ENCODE results near the gene ATOH1. TPM values are rescaled to one million over a fixed set of nuclear protein-coding genes. Genes with fewer than 3 reads are reported as not detected.
A peak's percentile ranks its signal among the peaks of the same experiment; 100 is the strongest.

Gene ATOH1
- polyA plus RNA-seq, 2 of the 4 experiments (the other 2 are of a cell fraction), result not detected

GRCh38 chr4:93788712-93789111, 39.8 kb upstream of the ATOH1 start:
- ATAC-seq (peak; percentile 54 to 71; a peak in 4 of 6 replicates), FAIRE-seq (no peak)

GRCh38 chr4:93791570-93792195, 36.9 kb upstream of the ATOH1 start:
- ATAC-seq (peak; percentile 70 to 88), DNase-seq (ENCODE audit: low read depth in 1 of 2, low spot score in 1 of 2) (peak; percentile 21 to 44), FAIRE-seq (no peak)
- POLR2A ChIA-PET, result no interaction called here
- Histone ChIP-seq H3K4me1 (no peaks in the 10 kb centered on the region), H3K4me3 (no peak overlapping the region), H3K4me2 (no peak overlapping the region), H3K27ac (no peak overlapping the region), H3K9me3 (no peaks in the 10 kb centered on the region)
- WGBS (ENCODE audit: missing lambda C conversion rate), result 0% methylated on average over 3 of the region's 3 CpGs
- CTCF ChIA-PET, result interaction anchor here (0.6 to 1.4 kb wide), 5 partner anchors 10 to 335 kb away, joined by 3 to 4 read pairs (median 3); no protein-coding TSS in a partner anchor
- TF ChIP-seq ZC3H11A (IDR thresholded peaks at IDR 0.05), result no peak
- TF ChIP-seq MAFK (IDR thresholded peaks at IDR 0.05; ENCODE audit: partially characterized antibody), result no peak
- TF ChIP-seq HDAC2 (IDR thresholded peaks at IDR 0.05), result no peak
- no peak for TF ChIP-seq FOSL2 (IDR thresholded peaks at IDR 0.05)
- no peak for TF ChIP-seq FOSL2 (CRISPR knock-in tag; IDR thresholded peaks at IDR 0.05)
- peak; percentile 79 for TF ChIP-seq CTCF (IDR thresholded peaks at IDR 0.05)
- TF ChIP-seq SMC3 (IDR thresholded peaks at IDR 0.05), result peak; percentile 37; the same call in 2 of the 3 replicates
- TF ChIP-seq RARB (CRISPR knock-in tag; IDR thresholded peaks at IDR 0.05), result no peak
- TF ChIP-seq, protein P1, sequence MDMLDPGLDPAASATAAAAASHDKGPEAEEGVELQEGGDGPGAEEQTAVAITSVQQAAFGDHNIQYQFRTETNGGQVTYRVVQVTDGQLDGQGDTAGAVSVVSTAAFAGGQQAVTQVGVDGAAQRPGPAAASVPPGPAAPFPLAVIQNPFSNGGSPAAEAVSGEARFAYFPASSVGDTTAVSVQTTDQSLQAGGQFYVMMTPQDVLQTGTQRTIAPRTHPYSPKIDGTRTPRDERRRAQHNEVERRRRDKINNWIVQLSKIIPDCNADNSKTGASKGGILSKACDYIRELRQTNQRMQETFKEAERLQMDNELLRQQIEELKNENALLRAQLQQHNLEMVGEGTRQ (IDR thresholded peaks at IDR 0.05), result no peak
- TF ChIP-seq CBX8 (IDR thresholded peaks at IDR 0.05), result no peak
- TF ChIP-seq ESRRA (IDR thresholded peaks at IDR 0.05; ENCODE audit: borderline replicate concordance, low read length), result no peak
- TF ChIP-seq NFE2L2 (conservative IDR thresholded peaks at IDR 0.05; ENCODE audit: low read length), result no peak
- TF ChIP-seq ELK1 (IDR thresholded peaks at IDR 0.05; ENCODE audit: low read depth, low read length), result no peak
- peak; percentile 80 for TF ChIP-seq RAD21 (conservative IDR thresholded peaks at IDR 0.05 in 1 of 2, IDR thresholded peaks at IDR 0.05 in 1 of 2)
- no peak for TF ChIP-seq HMGXB4 (CRISPR knock-in tag; IDR thresholded peaks at IDR 0.05; ENCODE audit: borderline replicate concordance)
- no peak for TF ChIP-seq FOSB (CRISPR knock-in tag; IDR thresholded peaks at IDR 0.05)
- no peak for TF ChIP-seq ZFP36 (IDR thresholded peaks at IDR 0.05; ENCODE audit: borderline replicate concordance, partially characterized antibody)
- TF ChIP-seq SREBF2 (IDR thresholded peaks at IDR 0.05), result no peak
- no peak for TF ChIP-seq JUNB (IDR thresholded peaks at IDR 0.05)
- TF ChIP-seq NPAS2 (CRISPR knock-in tag; IDR thresholded peaks at IDR 0.05; ENCODE audit: borderline replicate concordance), result no peak
- TF ChIP-seq CEBPB (IDR thresholded peaks at IDR 0.05), result no peak
- no peak for TF ChIP-seq PHF8 (IDR thresholded peaks at IDR 0.05; ENCODE audit: borderline replicate concordance, low read depth)

More at GRCh38 chr4:93788712-93789111, 39.8 kb upstream of the ATOH1 start:
- H3K4me2 ChIP-seq, result no peak overlapping the region
- H3K9me3 ChIP-seq, result no peaks in the 10 kb centered on the region
- TF ChIP-seq CBX8 (IDR thresholded peaks at IDR 0.05) (no peak), NPAS2 (CRISPR knock-in tag; IDR thresholded peaks at IDR 0.05; ENCODE audit: borderline replicate concordance) (no peak), CTCF (IDR thresholded peaks at IDR 0.05) (peak; percentile 27; the same call in 1 of the 3 replicates), KDM1A (IDR thresholded peaks at IDR 0.05; ENCODE audit: low read depth) (no peak), FOSB (CRISPR knock-in tag; IDR thresholded peaks at IDR 0.05) (no peak), SMC3 (IDR thresholded peaks at IDR 0.05) (peak; percentile 38; the same call in 2 of the 3 replicates), HOXA7 (CRISPR knock-in tag; IDR thresholded peaks at IDR 0.05) (no peak), NFE2L2 (conservative IDR thresholded peaks at IDR 0.05; ENCODE audit: low read length) (no peak), RAD21 (conservative IDR thresholded peaks at IDR 0.05 in 1 of 2, IDR thresholded peaks at IDR 0.05 in 1 of 2) (no peak), HOXB5 (CRISPR knock-in tag; IDR thresholded peaks at IDR 0.05) (no peak), HEYL (CRISPR knock-in tag; IDR thresholded peaks at IDR 0.05) (no peak)
- TF ChIP-seq, protein P2, sequence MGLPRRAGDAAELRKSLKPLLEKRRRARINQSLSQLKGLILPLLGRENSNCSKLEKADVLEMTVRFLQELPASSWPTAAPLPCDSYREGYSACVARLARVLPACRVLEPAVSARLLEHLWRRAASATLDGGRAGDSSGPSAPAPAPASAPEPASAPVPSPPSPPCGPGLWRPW (IDR thresholded peaks at IDR 0.05), result no peak
- no peaks in the 10 kb centered on the region for H3K4me1 ChIP-seq
- POLR2A ChIA-PET, result no interaction called here
- H3K27ac ChIP-seq, result no peak overlapping the region
- WGBS (ENCODE audit: missing lambda C conversion rate), result 80% methylated on average over 1 of the region's 1 CpG
- H3K4me3 ChIP-seq, result no peak overlapping the region
- CTCF ChIA-PET, result interaction anchor here (0.7 to 0.8 kb wide), 2 partner anchors 436 to 465 kb away, joined by 3 read pairs; no protein-coding TSS in a partner anchor
- peak; percentile 1 to 43 for DNase-seq (ENCODE audit: low read depth in 1 of 2, low spot score in 1 of 2)
